ENCODE results near the gene SYNPR.

Gene SYNPR

DNA sequence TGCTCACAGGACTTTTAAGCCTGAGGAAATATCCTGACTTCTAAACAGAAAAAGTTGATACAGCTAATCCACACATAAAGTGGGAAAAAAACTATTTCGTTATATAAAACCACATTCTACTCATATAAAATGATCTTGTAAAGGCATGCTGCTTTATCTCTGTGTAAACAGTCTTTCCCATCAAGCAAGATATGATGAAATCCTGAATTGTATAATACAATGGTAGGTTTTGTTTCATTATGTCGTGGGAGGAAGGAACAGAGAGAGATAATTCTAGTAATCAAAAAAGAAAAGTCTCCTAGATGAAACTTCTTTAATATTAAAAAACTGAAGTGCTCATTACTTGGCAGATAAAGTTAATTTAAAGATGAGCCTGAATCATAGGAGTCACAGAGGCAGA lies 281.8 kb downstream of the SYNPR start:
- no peak for DNase-seq

DNA sequence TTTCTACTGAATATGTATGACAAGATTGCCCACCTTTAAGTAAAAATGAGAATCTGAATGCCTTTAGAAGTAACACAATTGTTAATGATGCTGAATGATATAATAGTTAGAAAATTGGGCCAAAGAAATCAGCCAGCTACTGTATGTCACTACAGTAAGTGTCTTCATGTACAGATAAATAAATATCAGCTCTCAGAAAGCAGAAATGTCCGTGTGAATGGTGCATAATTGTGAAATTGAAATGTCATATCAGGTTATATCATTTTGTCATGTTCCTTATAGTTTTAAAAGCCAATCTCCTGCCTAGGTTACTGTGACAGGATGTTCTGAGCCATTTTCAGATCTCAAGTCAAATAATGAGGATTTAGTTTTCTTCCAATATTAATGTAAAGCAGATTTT lies 283.8 kb downstream of the SYNPR start:
- no peak for DNase-seq

DNA sequence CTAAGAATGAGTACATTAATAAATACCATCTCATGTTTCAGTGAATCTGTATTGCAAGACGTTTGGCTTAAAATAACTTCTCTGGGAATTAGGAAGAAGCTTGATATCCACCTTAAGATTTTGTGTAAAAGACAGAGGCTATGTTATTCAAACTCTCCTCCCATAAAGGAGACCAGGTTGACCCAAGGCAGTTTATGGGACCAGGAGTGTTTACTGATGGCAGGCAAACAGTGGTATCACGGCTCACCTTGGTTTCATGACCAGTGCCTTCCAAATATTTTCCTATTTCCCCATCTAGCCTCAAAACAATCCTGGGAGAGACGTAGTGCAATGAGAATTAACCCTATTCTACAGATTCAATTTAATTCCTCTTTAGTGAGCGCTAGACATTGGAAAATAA lies 284.2 kb downstream of the SYNPR start:
- no peak for DNase-seq

DNA sequence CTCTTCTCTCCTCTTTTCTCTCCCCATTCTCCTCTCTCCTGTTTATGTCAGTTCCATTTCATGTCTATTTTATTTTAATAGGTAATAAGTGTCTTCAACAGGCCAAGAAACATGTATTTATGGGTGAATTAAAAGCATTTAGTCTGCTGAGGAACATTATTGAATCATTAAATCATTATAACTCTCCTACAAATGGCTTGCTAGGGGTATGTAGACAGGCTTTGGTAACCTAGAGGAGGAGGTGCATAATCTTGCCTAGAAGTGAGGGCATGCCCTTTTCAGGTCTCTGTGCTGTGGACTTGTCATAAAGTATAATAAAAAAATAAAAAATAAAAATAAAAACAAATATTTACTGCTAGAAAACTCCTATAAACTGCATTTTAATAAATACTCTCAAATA lies 285.5 kb downstream of the SYNPR start:
- DNase-seq = no peak

DNA sequence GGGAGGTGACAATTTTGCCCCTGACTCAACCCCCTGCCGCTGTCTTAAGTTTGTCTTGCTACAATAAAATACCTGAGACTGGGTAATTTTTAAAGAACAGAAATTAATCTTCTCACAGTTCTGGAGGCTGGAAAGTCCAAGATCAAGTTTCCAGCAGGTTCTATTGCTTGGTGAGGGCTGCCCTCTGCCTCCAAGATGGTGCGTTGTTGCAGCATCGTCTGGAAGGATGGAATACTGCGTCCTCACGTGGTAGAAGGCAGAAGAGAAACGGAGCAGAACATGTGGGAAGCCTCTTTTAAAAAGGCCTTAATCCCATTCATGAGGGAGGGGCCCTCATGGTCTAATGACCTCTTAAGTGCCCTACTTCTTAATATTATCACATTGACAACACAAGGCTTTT lies 287.1 kb downstream of the SYNPR start:
- DNase-seq = no peak

DNA sequence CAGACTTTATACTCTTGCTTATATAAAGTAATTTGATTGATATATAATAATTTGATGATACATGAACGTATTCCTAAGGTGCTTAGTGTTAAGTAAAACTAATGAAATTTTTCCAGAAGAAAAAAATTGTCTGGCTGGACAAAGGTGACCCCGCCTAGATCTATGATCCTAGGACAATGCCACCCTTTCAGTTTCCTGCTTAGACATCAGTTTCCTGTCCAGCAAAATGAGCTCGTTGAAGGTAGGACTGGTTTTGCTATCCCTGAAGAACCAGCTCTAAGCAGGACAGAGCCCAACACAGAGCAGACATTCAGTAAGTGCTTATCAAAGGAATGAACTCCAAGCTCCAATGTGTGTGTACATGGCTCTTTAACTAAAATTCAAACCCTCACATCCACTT lies 293.6 kb downstream of the SYNPR start:
- no peak for DNase-seq

DNA sequence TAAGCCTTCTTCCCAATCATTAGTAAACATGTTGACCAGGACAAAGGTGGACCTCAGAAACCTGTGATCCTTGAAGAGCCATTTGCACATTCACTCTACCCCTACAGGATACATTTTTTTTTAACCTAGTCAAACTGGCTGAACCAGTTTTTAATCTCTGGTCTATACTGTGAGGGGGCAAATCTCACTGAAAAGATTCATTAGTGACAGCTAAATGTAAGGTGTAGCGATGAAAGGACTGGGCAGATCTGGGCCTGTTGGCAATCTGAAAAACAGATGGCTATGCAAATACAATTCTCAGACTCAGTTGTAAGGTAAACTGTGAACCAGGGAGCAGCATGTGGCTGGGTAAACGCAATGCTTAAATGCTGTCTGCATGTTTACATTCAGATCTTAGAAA lies 298.7 kb downstream of the SYNPR start:
- no peak for DNase-seq

DNA sequence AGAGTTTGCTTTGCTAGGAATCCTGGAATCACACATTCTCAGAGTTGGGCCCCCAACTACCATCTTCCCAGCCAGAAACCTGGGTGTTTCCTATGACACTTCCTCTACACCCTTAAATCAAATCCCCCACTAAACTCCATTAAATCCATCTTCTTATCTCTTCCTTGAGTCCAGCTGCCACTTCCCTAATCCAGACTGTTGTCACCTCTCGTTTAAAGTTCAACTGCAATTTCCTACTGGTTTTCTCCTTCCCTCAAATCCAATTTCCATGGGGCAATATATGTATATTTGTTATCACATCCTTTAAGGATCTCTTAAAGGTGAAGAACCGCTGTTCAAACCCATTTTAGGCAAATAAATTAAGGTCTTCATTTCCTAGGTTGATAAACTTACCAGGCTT lies 300.8 kb downstream of the SYNPR start:
- no peak for DNase-seq

DNA sequence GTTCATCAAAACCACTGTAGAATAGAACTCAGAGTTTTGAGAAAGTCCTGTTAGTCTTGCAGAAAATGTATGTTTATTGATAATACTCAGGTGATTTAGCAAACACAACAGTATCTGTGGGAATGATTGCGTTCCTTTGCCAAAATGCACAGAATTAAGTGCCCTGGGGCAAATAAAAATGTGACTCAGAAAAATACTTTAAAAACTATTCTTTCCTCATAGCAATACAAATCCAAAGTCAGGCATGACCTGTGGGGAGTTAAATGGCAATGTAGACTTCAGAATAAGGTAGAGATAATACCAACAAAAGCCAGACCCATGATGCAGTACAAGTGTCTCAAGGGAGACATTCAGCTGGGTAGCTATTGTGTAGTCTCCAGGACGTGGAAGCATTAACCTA lies 302.0 kb downstream of the SYNPR start:
- no peak for DNase-seq

DNA sequence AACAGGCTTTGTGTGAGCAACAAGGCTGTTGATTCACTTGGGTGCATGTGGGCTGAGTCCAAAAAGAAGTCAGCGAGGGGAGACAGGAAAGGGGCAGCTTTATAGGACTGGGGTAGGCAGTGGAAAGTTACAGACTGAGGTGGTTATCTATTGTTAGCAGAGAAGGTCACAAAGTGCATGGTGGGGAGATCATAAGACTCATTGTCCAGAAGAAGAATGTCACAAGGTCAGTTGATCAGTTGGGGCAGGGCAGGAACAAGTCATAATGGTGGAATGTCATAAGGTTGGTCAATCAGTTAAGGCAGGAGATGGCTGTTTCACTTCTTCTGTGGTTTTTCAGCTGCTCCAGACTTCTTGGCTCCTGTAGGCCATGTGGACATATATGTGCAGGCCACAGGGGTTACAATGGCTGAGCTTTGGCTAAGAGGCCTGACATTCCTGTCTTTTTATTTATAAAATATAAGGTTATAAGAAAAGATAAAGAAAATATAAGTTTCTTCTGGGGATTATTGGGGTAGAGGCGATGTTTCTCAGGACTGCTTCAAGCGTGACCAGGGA lies 304.9 kb downstream of the SYNPR start:
- no peak for DNase-seq

DNA sequence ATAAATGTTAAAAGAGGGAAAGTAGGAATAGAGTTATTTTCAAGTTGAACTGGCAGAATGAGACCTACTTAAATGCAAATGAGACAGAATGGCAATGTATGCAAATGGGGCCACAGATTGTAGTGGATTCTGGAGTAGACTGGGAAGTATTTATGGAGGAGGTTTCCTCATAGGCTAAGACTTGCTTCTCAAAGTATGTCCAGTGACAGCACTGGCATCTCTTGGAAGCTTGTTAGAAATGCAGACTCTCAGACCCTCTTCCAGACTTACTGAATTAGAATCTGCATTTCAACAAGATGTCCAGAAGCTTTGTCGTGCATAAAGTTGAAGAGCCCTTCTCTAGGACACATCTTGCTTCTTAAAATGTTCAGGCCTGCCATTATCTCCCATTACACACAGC lies 306.6 kb downstream of the SYNPR start:
- DNase-seq = no peak

DNA sequence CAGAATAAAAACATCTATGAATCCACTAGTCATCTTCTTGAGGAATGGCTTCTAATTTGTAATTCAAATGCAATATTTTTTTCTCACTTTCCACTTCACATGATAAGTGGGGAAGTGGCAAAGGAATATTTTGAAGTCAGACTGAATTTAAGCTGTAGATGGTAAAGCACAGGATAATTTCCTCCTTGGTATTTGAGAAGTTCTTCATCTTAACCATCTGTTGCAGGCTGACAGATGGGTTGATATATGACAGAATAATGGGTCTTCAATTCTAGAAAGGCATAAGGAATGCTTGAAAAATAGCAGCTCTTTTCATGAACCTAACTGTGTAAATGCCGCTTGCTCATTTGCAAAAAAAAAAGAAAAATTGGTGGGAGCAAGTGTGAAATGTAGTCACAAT lies 307.8 kb downstream of the SYNPR start:
- DNase-seq = no peak

DNA sequence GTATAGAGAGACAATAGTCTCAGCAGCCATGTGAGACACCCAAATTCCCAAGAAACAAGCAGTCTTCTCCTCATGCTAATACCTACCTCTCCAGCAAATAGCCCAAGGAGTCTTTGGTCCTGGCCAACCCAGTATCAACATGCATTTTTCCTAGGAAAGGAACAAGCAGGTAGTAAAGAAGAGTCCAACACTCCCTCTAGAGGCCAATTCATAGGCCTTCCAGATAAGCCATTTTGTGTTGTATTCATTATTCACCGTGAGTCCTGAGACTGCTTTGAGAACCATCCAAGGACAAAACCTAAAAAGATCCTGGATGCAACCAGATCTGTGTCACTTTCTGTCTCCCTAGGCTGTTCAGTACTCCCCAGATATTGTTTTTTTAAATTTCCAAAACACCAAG lies 310.8 kb downstream of the SYNPR start:
- DNase-seq = no peak

DNA sequence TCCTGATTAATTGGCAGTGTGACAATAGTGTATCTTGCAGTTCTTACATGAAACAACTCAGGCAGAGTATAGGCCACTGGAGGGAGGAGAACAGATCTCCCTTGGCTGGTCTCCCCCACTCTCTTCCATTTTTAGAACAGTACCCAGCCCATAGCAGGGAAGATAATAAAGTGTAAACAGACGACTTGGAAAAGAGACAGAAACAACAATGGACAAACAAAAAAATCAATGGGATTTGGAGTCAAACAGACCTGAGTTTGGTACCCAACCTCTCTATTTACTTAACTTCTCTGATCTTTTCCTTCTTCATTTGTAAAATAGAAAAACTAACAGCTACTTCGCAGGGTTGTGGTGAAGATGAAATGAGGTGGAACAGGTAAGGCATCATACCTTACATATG lies 315.7 kb downstream of the SYNPR start:
- no peak for DNase-seq

DNA sequence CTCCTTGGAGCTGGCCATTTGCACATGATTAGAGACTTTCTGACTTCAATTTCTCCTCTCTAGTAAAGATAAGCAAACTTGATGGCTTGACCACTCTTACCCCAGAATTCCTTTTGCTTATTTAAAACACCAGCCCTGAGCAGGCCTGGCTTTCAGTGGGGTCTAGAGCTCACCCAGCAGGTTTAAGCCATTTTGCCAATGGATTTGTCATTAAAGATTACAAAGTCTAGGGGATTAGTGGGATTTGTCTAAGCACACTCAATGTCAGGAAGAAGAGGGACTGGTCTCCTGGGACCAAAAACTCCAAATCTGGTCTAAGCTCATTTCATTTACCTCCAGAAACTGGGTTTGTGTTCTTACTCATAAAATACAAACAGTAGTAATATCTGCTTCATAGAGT lies 317.1 kb downstream of the SYNPR start:
- no peak for DNase-seq

DNA sequence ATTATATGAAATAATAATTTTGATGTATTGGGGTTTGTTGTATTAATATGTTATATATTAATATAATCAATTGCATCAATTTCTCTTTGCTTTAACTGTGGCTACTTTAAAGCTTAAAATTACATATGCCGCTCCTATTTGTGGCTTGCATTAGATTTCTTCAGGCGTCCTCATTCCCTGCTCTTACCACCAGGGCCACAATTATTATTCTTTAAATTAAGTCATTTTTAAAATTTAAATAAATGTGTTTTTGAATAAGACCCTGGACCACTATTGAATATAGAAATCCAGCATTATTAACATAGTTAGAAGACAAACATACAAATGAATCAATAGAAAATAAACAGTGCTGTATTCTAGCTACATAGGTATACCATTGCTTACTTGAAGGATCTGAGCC lies 318.9 kb downstream of the SYNPR start:
- DNase-seq = no peak

DNA sequence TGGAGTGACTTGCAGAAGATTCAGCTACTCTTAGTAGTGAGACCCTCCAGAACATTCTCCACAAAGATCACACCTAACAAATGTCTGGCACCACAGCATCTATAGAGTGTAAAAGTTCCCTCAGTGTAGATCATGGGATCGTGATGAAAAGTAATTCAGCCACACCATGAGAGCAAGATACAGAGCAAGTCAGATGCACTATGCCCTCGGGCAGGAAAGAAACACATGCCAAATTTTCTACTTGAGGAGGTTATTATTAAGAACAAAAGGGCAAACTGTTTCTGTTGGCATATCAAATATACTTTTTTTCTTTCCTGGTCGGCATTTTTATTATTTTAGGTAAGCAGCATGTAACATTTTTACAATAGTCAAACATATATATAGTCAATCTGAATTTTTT lies 329.6 kb downstream of the SYNPR start:
- no peak for DNase-seq

DNA sequence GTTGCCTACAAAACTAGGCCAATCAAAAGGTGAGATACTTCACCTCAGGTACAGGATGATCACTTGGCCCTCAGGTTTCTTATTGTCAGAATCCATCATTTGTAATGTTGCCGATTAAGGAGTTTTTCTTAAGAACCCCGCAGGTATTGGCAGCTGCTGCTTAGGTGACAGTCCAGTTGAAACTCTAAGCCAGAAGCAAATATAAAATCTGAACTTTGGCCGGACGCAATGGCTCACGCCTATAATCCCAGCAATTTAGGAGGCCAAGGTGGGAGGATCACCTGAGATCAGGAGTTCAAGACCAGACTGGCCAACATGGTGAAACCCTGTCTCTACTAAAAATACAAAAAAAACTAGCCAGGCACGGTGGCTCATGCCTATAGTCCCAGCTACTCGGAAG lies 331.3 kb downstream of the SYNPR start:
- DNase-seq = no peak

DNA sequence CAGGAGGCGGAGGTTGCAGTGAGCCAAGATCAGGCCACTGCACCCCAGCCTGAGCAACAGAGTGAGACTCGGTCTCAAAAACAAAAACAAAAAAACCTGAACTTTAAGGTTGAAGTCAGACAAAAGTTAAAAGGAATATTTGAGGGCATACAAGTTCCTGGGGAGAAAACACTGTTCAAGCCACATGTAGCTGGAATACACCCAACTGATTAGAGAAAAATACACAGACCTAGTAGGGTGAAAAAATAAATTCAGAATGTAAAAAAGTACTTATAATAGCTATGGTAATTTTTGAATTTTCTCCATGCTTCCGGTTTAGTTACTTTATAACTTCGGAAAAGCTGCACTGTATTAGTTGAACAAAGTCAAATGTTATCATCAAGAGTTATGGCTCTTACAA lies 331.7 kb downstream of the SYNPR start:
- no peak for DNase-seq

DNA sequence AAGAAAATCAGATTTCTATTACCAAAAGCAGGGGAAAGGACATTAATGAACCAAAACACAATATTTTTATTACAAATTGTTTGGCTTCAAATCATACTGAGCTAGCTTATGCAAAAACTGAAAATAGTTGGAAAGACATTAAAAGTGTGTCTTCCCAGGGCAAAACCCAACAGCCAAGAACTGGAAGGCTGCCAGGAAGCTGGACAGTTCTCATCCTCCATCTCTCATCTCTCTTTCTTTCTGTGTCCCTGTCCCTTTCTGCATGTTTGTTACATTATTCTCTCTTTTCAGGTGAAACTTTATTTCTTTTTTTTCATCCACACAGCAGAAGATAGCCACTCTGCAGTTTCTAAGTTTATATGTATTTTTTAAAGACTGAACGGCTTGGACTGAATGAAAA lies 333.3 kb downstream of the SYNPR start:
- no peak for DNase-seq

DNA sequence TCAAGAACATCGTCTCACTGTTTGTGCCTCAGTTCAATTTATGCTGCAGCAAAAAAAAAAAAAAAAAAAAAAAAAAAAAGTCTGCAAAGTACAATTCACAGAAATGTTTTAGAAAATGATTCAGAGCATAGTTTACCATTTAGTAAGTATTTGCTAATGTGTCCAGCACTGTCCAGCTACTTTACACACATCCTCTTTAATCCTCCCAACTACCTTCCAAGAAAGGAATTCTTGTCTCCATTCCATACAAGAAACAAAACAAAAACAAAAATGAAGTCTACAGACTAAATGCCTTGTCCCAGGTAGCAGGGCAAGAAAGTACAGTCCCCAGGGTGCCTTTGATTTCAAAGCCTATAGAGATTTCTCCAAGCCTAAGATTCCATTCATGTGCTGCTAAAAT lies 335.5 kb downstream of the SYNPR start:
- no peak for DNase-seq

DNA sequence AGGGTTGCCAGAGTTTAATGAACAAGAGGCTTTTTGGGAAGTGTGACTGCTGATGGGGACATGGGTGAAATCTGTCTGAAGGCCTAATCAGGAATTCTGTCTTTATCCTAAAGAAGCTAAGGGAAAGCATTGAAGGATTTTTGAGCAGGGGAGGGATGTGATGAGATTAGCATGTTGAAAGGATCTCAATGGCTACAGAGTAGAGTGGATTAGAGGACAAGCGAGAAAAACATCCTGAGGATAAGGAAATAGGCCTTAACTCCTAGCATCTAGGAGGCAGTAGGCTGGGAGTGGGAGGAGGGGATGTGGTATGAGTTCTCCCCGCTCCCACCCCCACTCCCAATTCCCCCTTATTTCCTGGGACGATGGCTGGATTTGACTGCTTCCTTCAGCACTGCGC lies 339.3 kb downstream of the SYNPR start:
- DNase-seq = no peak

DNA sequence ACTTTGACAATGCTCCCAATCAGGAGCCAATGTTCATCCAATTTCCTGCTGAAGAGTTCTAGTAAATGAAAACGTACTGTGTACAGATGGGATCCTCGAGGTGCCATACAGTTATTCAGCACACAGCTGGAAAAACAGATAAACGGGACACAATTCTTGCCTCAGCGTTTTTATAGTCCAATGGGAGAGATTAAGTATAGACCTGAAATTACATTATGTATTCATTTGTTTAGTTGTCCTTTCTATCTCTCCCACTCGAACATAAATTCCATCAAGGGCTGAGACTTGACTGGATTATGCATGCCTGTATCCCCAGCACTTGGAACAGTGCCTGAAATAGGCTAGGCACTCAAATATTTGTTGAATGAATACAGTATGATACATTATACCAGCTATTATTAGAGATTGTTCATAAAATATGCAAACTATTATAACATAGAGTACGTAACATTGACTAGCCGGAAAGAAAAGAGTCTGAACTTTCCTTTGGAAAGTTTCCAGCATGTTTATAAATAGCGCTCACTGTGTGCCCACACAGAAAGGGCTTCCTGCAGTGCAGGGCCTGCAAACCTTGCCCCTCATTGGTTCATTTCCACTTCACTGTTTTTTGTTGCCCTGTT lies 346.9 kb downstream of the SYNPR start:
- no peak for DNase-seq

DNA sequence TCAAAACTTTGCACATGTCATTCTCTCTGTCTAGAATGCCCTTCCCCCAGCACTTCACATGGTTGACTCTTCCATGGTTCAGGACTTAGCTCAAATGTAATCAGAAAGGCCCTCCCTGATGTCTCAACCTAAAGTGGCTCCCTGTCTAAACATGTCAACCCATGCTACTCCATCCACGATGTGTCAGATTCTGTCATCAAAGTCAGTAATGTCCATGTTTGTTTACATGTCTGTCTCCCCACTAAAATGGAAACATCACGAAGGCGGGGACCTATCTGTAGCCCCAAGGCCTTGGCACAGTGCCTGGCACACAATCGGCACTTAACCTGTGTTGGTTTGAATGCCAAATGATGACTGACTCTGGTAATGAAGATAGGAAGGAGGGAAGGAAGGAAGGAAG lies 353.6 kb downstream of the SYNPR start:
- DNase-seq = no peak

DNA sequence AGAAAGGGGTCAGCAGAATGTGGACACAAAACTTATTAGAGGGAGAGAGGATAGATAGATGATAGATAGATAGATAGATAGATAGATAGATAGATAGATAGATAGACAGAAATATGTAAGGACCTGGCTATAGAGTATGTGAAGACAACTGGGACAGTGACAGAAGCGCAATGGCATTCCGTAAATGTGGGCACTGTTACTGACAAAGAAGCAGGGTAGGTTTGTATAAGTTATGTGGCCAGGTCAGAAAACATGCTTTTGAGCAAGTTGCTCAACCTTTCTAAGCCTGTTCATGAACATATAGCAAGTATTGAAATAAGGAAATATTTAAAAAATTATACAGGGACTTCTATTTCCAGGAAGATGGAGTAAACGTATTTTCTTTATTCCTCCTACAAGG lies 357.1 kb downstream of the SYNPR start:
- no peak for DNase-seq

DNA sequence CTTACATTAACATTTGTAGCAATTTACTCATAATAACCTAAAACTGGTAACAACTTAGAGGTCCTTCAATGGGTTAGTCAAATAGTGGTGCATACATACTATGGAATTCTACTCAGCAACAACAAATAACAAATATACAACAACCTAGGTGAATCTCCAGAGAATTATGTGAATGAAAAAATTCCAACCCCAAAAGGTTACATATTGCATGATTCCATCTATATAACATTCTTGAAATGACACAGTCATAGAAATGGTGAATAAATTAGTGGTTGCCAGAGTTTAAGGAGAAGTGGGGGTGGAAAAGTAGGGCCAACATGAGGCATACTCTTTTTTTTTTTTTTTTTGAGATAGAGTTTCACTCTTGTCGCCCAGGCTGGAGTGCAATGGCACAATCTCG lies 361.7 kb downstream of the SYNPR start:
- DNase-seq = no peak
